Panc1 (cell line): ENCODE data around the gene ATF7. TPM values are rescaled to one million over a fixed set of nuclear protein-coding genes. Genes with fewer than 3 reads are reported as not detected.
"Not testable (repeated sequence)": the region's sequence is repeated elsewhere in the genome, so short reads cannot be mapped to it uniquely, and the experiment has no call there.

Source experiments
- ATAC-seq: fragments of 200-7000 bp; cut with Tn5 transposase; 2 replicates; pipeline ENCODE4 v1.9.1; 2020; ENCODE audit warnings: mild to moderate bottlenecking, moderate library complexity
- BruUV-seq: library from RNA; stranded (reverse); fragments of 400-500 nt; replicated peaks from 2 replicates; lab custom pipeline; 2021; lab: Mats Ljungman, UMichigan
- CTCF ChIA-PET: fragments of 300-600 bp; sonication (Branson Sonifier 250); formaldehyde crosslinking; loops from one replicate; lab custom pipeline; 2022; ENCODE audit warnings: antibody characterized with exemption; lab: Charles Lee
- POLR2A ChIA-PET: fragments of 300-600 bp; sonication (Branson Sonifier 250); formaldehyde crosslinking; loops from one replicate; lab custom pipeline; 2022; ENCODE audit warnings: antibody characterized with exemption; lab: Charles Lee
- DNase-seq: peaks from one replicate; pipeline ENCODE4 v3.0.0-alpha.2; 2010; ENCODE audit warnings: low read depth, low spot score
- H3K27ac ChIP-seq: 2 replicates; pipeline ENCODE4 v1.5.1; 2011; ENCODE audit warnings: mild to moderate bottlenecking, low read length, inconsistent platforms
- H3K27me3 ChIP-seq: fragments of 200-500 bp; sonication (Bioruptor generic); 2 replicates; pipeline ENCODE4 v1.6.0; 2014; ENCODE audit warnings: low read length, inconsistent platforms; ENCODE audit not compliant: control insufficient read depth, insufficient read depth
- H3K36me3 ChIP-seq: fragments of 200-500 bp; sonication (Bioruptor generic); 2 replicates; pipeline ENCODE4 v1.5.1; 2014; ENCODE audit warnings: inconsistent platforms, mild to moderate bottlenecking, low read length, moderate library complexity; ENCODE audit not compliant: control insufficient read depth, insufficient read depth
- H3K4me1 ChIP-seq: 2 replicates; pipeline ENCODE4 v1.5.1; 2011; ENCODE audit warnings: inconsistent platforms, mild to moderate bottlenecking, low read length, moderate library complexity; ENCODE audit not compliant: control insufficient read depth, insufficient read depth
- H3K4me3 ChIP-seq, 2 experiments: 2 replicates each; pipeline ENCODE4 v1.5.1; 2011 to 2012; ENCODE audit warnings: low read depth in 2 of 2, low read length in 2 of 2, mild to moderate bottlenecking in 2 of 2, inconsistent platforms in 1 of 2, moderate library complexity in 1 of 2
- H3K9me3 ChIP-seq: fragments of 200-500 bp; sonication (Bioruptor generic); 2 replicates; pipeline ENCODE4 v1.5.1; 2014; ENCODE audit warnings: low read depth, mild to moderate bottlenecking, inconsistent platforms, low read length, moderate library complexity; ENCODE audit not compliant: control insufficient read depth, insufficient read depth
- CTCF ChIP-seq: fragments of 450-650 bp; IDR thresholded peaks from 2 replicates; pipeline ENCODE4 v1.5.1; 2017; ENCODE audit warnings: mild to moderate bottlenecking
- POLR2AphosphoS5 ChIP-seq: IDR thresholded peaks from 2 replicates; pipeline ENCODE4 v1.6.1; 2012; ENCODE audit warnings: mild to moderate bottlenecking, low read depth, low read length, moderate library complexity
- REST ChIP-seq, 2 experiments: IDR thresholded peaks; 2 replicates each; pipeline ENCODE4 v1.6.1; 2011 to 2012; ENCODE audit warnings: low read depth in 2 of 2, control low read depth in 1 of 2, low read length in 1 of 2, mild to moderate bottlenecking in 1 of 2, moderate library complexity in 1 of 2; ENCODE audit not compliant: insufficient read depth in 1 of 2
- SIN3A ChIP-seq: IDR thresholded peaks from 2 replicates; pipeline ENCODE4 v1.6.1; 2012; ENCODE audit warnings: low read depth, mild to moderate bottlenecking, low read length, moderate library complexity, borderline replicate concordance; ENCODE audit not compliant: insufficient read depth
- TCF7L2 ChIP-seq: IDR thresholded peaks from 2 replicates; pipeline ENCODE4 v1.6.1; 2011; ENCODE audit warnings: mild to moderate bottlenecking, low read depth, low read length, inconsistent platforms
- in situ Hi-C: cut with HindIII; loops from 2 replicates; pipeline ENCODE4 v1.10.0; 2016; ENCODE audit warnings: low sequenced_read_pairs, low pct_unique_long_range_greater_than_20kb
- intact Hi-C: fragments of 100-400 bp; cut with micrococcal nuclease; formaldehyde crosslinking; loops from one replicate; pipeline ENCODE4 v1.10.0; 2022; ENCODE audit not compliant: unreplicated experiment
- total RNA-seq: library from RNA; stranded (reverse); gene quantifications from one replicate; pipeline ENCODE4 v1.2.1, GENCODE V29; 2021; ENCODE audit not compliant: unreplicated experiment

Gene ATF7
- total RNA-seq, 1 experiment from 2014 or later: 29.5 TPM

GRCh38 chr12:53651737-53652136 is 25.6 kb upstream of the ATF7 start:
- H3K4me3 ChIP-seq: no peak overlapping the region
- in situ Hi-C loops: no loop called here
- intact Hi-C loops: no loop called here

GRCh38 chr12:53646300-53646699 is 20.1 kb upstream of the ATF7 start:
- POLR2A ChIA-PET, BruUV-seq, intact Hi-C loops, H3K36me3 ChIP-seq, H3K27me3 ChIP-seq, H3K4me1 ChIP-seq, DNase-seq, CTCF ChIA-PET, H3K4me3 ChIP-seq, ATAC-seq, H3K27ac ChIP-seq, H3K9me3 ChIP-seq, in situ Hi-C loops: not testable (repeated sequence)

More at GRCh38 chr12:53651737-53652136, 25.6 kb upstream of the ATF7 start:
- Histone ChIP-seq H3K27ac (no peak overlapping the region), H3K36me3 (no peaks in the 10 kb centered on the region), H3K27me3 (no peaks in the 10 kb centered on the region), H3K9me3 (no peaks in the 10 kb centered on the region), H3K4me1 (peaks cover 3% of the 10 kb centered on the region; the same call in 1 of the 2 replicates)
- ChIA-PET CTCF (no interaction called here), POLR2A (no interaction called here)
- ATAC-seq (no peak), DNase-seq (no peak)
- BruUV-seq: no TSS peak
- TF ChIP-seq SIN3A (no peak), CTCF (no peak), TCF7L2 (no peak), POLR2AphosphoS5 (no peak), REST (IDR thresholded peaks at IDR 0.05; ENCODE audit: insufficient read depth in 1 of 2, low read depth in 2 of 2, low read length in 1 of 2) (no peak)

DNA sequence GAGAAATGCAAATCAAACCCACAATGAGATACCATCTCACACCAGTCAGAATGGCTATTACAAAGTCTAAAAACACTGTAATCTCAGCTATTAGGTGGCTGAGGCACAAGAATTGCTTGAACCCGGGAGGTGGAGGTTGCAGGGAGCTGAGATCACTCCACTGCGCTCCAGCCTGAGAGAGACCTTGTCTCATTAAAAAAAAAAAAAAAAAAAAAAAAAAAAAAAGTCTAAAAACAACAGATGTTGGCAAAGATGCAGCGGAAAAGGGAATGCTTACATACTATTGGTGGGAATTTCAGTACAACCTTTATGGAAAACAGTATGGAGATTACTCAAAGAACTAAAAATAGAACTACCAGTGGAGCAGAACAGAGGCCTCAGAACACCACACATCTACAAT is 19.0 kb upstream of the ATF7 start:
- no peaks in the 10 kb centered on the region for H3K9me3 ChIP-seq
- intact Hi-C loops: no loop called here
- ChIA-PET CTCF (no interaction called here), POLR2A (no interaction called here)
- no peak overlapping the region for H3K4me3 ChIP-seq
- H3K27me3 ChIP-seq: no peaks in the 10 kb centered on the region
- H3K27ac ChIP-seq: no peak overlapping the region
- in situ Hi-C loops: no loop called here
- TF ChIP-seq REST (IDR thresholded peaks at IDR 0.05; ENCODE audit: insufficient read depth in 1 of 2, low read depth in 2 of 2, low read length in 1 of 2) (no peak), CTCF (no peak), SIN3A (no peak), TCF7L2 (no peak), POLR2AphosphoS5 (no peak)
- H3K36me3 ChIP-seq: no peaks in the 10 kb centered on the region
- ATAC-seq (no peak), DNase-seq (no peak)
- no peaks in the 10 kb centered on the region for H3K4me1 ChIP-seq
- no TSS peak for BruUV-seq
